Measurements from ENCODE around the gene LY6G5B.

The LY6G5B gene

DNA sequence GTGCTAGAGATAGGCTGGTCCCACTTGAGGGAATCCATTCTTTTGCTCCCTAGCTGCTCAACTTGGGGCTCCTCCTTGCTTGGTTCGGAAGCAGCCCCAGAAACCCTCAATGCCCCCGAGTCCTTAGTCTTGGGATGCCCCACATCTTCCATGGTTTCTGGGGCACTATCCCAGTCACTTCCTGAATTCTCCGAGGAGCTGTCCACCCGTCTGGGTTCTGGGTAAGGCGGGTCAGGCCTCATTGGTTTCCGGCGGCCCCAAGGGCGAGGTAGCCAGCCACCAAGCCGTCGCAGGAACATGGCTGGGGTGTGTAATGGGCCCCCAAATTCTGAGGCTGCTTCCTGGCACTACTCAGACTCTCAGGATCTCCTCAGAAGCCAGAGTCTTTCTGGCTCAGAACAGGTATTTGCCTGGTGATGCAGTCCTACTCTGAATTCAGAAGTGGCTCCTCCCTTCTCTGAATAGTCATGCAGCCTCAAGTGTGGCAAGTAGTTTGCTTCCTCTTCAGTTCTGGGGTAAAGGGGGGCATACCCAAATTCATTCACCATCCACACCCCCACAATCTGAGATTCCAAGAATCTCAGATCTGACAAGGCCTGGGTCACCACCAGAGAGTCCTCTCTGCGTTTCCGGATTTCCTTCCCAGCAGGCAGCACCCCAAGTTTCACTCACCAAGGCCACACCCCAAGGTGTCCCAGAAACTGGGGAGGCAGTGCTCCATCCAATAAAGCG, 10.0 kb upstream of the LY6G5B start:
- Mint-ChIP-seq H3K36me3 (ENCODE audit: low read depth) (peaks cover 31% of the 10 kb centered on the region), H3K4me1 (peaks cover 72% of the 10 kb centered on the region), H3K9me3 (no peaks in the 10 kb centered on the region), H3K27ac (peak overlapping the region; percentile 93 to 96 (median 94)), H3K4me3 (peak overlapping the region; percentile 83 to 95 (median 89)), H3K27me3 (ENCODE audit: low read depth) (no peaks in the 10 kb centered on the region)
- TF ChIP-seq CTCF (IDR thresholded peaks at IDR 0.05; ENCODE audit: unreplicated experiment in 3 of 3): no peak

- Mint-ChIP-seq H3K4me1 (peaks cover 69% of the 10 kb centered on the region), H3K27ac (peak within 1 kb of the TSS; percentile 93 to 96 (median 94)), H3K27me3 (ENCODE audit: low read depth) (no peaks in the 10 kb centered on the region), H3K9me3 (no peaks in the 10 kb centered on the region), H3K36me3 (ENCODE audit: low read depth) (peaks cover 29% of the 10 kb centered on the region), H3K4me3 (peak within 1 kb of the TSS; percentile 83 to 95 (median 89))
- TF ChIP-seq CTCF (IDR thresholded peaks at IDR 0.05; ENCODE audit: unreplicated experiment in 3 of 3): no peak
Measured at GRCh38 chr6:31660381-31661261, 9.2 kb upstream of the LY6G5B start, which contains the start of gene C6orf47. Gene C6orf47, minus strand, starts transcription at chr6:31660778. Its CDS starts 831 bp downstream, at chr6:31659947.

- H3K4me1 Mint-ChIP-seq: peaks cover 70% of the 10 kb centered on the region
- no peak for TF ChIP-seq CTCF (IDR thresholded peaks at IDR 0.05; ENCODE audit: unreplicated experiment in 3 of 3)
Measured at GRCh38 chr6:31661262-31662123, 8.3 kb upstream of the LY6G5B start.

GRCh38 chr6:31662124-31662723, 7.6 kb upstream of the LY6G5B start:
- Mint-ChIP-seq H3K9me3 (no peaks in the 10 kb centered on the region), H3K4me1 (peaks cover 73% of the 10 kb centered on the region), H3K36me3 (ENCODE audit: low read depth) (peaks cover 24% of the 10 kb centered on the region), H3K4me3 (peak overlapping the region; percentile 83 to 95 (median 89)), H3K27ac (peak overlapping the region; percentile 51 to 93 (median 65)), H3K27me3 (ENCODE audit: low read depth) (no peaks in the 10 kb centered on the region)
- no peak for TF ChIP-seq CTCF (IDR thresholded peaks at IDR 0.05; ENCODE audit: unreplicated experiment in 3 of 3)

More at GRCh38 chr6:31661262-31662123, 8.3 kb upstream of the LY6G5B start:
- Mint-ChIP-seq H3K4me3 (peak overlapping the region; percentile 83 to 95 (median 89)), H3K27me3 (ENCODE audit: low read depth) (no peaks in the 10 kb centered on the region), H3K9me3 (no peaks in the 10 kb centered on the region), H3K36me3 (ENCODE audit: low read depth) (peaks cover 26% of the 10 kb centered on the region), H3K27ac (peak overlapping the region; percentile 93 to 96 (median 94))
